ENCODE data around the gene ARHGAP45. TPM values are rescaled to one million over a fixed set of nuclear protein-coding genes. Genes with fewer than 3 reads are reported as not detected.
A peak's percentile ranks its signal among the peaks of the same experiment; 100 is the strongest.

Gene ARHGAP45
- total and polyA plus RNA-seq, 4 donors, result 3.3 to 27.5 (median 9.7) TPM

DNA sequence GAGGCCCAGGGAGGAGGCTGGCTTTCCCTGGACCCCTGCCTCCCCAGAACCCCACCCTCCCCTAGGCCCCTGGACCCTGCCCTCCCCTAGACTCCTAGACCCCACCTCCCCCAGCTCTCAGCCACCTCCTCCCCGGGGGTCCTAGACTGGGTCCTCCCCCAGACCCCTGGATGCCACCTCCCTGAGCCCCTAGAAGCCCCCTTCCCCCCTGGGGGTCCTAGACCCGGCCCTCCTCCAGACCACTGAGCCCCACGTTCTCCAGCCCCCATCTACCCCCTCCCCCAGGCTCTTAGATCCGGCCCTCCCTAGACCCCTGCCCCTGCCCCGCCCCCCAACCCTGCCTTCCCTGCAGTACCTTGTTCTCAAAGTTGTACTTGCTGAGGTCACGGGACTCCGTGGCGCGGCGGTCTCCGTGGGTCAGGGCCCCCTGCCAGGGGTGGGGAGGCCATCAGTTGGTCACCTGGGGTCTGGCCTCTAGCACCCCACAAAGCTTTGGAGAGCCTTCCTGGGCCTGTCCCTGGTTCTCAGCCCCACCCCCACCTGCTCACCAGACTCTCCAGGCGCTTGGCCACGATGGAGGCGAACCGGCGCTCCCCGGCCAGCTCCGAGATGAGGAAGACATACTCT, 44.8 kb downstream of the ARHGAP45 start:
- Histone ChIP-seq H3K9me3 (ENCODE audit: control insufficient read depth in 4 of 4, low read length in 3 of 4) (no peaks in the 10 kb centered on the region), H3K9ac (ENCODE audit: low read depth in 1 of 2, low read length in 2 of 2) (no peak overlapping the region), H3K27me3 (ENCODE audit: control insufficient read depth in 4 of 4, insufficient read depth in 4 of 4, low read length in 3 of 4) (no peaks in the 10 kb centered on the region), H3K4me1 (ENCODE audit: control insufficient read depth in 4 of 4, insufficient read depth in 4 of 4, low read length in 3 of 4) (peaks cover 8 to 21% (median 18%) of the 10 kb centered on the region in 4 donors), H3K36me3 (ENCODE audit: control insufficient read depth in 4 of 4, insufficient read depth in 3 of 4, low read depth in 1 of 4, low read length in 3 of 4) (peaks cover 6 to 52% (median 32%) of the 10 kb centered on the region in 4 donors), H3K4me3 (ENCODE audit: low read depth in 1 of 3, low read length in 3 of 3) (no peak overlapping the region), H3K27ac (ENCODE audit: low read depth in 1 of 2, low read length in 2 of 2) (peak overlapping the region in 1 of 2 donors; percentile 81)
- TF ChIP-seq HNF4G (IDR thresholded peaks at IDR 0.05) (no peak), TAF1 (conservative IDR thresholded peaks at IDR 0.05) (no peak), SP1 (IDR thresholded peaks at IDR 0.05) (no peak), FOXA1 (IDR thresholded peaks at IDR 0.05) (no peak), RAD21 (IDR thresholded peaks at IDR 0.05) (no peak), NR2F2 (IDR thresholded peaks at IDR 0.05) (no peak), YY1 (IDR thresholded peaks at IDR 0.05) (no peak), RXRA (IDR thresholded peaks at IDR 0.05) (no peak)
- TF ChIP-seq, protein P1, sequence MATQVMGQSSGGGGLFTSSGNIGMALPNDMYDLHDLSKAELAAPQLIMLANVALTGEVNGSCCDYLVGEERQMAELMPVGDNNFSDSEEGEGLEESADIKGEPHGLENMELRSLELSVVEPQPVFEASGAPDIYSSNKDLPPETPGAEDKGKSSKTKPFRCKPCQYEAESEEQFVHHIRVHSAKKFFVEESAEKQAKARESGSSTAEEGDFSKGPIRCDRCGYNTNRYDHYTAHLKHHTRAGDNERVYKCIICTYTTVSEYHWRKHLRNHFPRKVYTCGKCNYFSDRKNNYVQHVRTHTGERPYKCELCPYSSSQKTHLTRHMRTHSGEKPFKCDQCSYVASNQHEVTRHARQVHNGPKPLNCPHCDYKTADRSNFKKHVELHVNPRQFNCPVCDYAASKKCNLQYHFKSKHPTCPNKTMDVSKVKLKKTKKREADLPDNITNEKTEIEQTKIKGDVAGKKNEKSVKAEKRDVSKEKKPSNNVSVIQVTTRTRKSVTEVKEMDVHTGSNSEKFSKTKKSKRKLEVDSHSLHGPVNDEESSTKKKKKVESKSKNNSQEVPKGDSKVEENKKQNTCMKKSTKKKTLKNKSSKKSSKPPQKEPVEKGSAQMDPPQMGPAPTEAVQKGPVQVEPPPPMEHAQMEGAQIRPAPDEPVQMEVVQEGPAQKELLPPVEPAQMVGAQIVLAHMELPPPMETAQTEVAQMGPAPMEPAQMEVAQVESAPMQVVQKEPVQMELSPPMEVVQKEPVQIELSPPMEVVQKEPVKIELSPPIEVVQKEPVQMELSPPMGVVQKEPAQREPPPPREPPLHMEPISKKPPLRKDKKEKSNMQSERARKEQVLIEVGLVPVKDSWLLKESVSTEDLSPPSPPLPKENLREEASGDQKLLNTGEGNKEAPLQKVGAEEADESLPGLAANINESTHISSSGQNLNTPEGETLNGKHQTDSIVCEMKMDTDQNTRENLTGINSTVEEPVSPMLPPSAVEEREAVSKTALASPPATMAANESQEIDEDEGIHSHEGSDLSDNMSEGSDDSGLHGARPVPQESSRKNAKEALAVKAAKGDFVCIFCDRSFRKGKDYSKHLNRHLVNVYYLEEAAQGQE (IDR thresholded peaks at IDR 0.05), result no peak
- TF ChIP-seq, protein P2, sequence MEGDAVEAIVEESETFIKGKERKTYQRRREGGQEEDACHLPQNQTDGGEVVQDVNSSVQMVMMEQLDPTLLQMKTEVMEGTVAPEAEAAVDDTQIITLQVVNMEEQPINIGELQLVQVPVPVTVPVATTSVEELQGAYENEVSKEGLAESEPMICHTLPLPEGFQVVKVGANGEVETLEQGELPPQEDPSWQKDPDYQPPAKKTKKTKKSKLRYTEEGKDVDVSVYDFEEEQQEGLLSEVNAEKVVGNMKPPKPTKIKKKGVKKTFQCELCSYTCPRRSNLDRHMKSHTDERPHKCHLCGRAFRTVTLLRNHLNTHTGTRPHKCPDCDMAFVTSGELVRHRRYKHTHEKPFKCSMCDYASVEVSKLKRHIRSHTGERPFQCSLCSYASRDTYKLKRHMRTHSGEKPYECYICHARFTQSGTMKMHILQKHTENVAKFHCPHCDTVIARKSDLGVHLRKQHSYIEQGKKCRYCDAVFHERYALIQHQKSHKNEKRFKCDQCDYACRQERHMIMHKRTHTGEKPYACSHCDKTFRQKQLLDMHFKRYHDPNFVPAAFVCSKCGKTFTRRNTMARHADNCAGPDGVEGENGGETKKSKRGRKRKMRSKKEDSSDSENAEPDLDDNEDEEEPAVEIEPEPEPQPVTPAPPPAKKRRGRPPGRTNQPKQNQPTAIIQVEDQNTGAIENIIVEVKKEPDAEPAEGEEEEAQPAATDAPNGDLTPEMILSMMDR (IDR thresholded peaks at IDR 0.05; ENCODE audit: low read depth, low read length, missing input control), result no peak
- TF ChIP-seq, protein P3, sequence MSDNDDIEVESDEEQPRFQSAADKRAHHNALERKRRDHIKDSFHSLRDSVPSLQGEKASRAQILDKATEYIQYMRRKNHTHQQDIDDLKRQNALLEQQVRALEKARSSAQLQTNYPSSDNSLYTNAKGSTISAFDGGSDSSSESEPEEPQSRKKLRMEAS (IDR thresholded peaks at IDR 0.05), result no peak
- TF ChIP-seq, protein P4, sequence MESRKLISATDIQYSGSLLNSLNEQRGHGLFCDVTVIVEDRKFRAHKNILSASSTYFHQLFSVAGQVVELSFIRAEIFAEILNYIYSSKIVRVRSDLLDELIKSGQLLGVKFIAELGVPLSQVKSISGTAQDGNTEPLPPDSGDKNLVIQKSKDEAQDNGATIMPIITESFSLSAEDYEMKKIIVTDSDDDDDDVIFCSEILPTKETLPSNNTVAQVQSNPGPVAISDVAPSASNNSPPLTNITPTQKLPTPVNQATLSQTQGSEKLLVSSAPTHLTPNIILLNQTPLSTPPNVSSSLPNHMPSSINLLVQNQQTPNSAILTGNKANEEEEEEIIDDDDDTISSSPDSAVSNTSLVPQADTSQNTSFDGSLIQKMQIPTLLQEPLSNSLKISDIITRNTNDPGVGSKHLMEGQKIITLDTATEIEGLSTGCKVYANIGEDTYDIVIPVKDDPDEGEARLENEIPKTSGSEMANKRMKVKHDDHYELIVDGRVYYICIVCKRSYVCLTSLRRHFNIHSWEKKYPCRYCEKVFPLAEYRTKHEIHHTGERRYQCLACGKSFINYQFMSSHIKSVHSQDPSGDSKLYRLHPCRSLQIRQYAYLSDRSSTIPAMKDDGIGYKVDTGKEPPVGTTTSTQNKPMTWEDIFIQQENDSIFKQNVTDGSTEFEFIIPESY (IDR thresholded peaks at IDR 0.05), result no peak
- TF ChIP-seq, protein P5, sequence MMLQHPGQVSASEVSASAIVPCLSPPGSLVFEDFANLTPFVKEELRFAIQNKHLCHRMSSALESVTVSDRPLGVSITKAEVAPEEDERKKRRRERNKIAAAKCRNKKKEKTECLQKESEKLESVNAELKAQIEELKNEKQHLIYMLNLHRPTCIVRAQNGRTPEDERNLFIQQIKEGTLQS (IDR thresholded peaks at IDR 0.05), result no peak
- no peak for DNase-seq (ENCODE audit: low spot score)
- 85% methylated on average over 18 of the region's 18 CpGs for WGBS
